Measurements from ENCODE around the gene BICRA. TPM values are rescaled to one million over a fixed set of nuclear protein-coding genes. Genes with fewer than 3 reads are reported as not detected.

BICRA gene
- total and polyA plus RNA-seq, 2 of the 4 experiments (the other 2 are of a cell fraction), result 1.8 to 3.5 TPM

GRCh38 chr19:47741544-47742140 is 132.7 kb downstream of the BICRA start:
- no peak overlapping the region for H2AFZ ChIP-seq (replicated peaks; ENCODE audit: low read length, poor library complexity)
- H2BK120ac ChIP-seq (ENCODE audit: low read depth, low read length), result peak overlapping the region; percentile 12; the same call in 1 of the 2 replicates
- 91% methylated on average over 9 of the region's 15 CpGs; no CpG with 5 or more reads in 1 of the 2 experiments for WGBS, 2 experiments (ENCODE audit: extremely low coverage in 2 of 2, insufficient read length in 1 of 2)
- H4K5ac ChIP-seq (ENCODE audit: low read depth, low read length), result no peak overlapping the region
- peak overlapping the region; percentile 62; the same call in 1 of the 3 replicates for H2BK15ac ChIP-seq (ENCODE audit: low read depth, low read length)
- peaks cover 15 to 64% of the 10 kb centered on the region in 2 experiments for H3K79me1 ChIP-seq (ENCODE audit: low read depth in 1 of 2, low read length in 2 of 2)
- intact Hi-C loops (cut with micrococcal nuclease) (no loop called here), dilution Hi-C loops (cut with HindIII; ENCODE audit: low sequenced_read_pairs, unreplicated experiment) (no loop called here), in situ Hi-C loops (cut with MboI; ENCODE audit: low sequenced_read_pairs) (no loop called here)
- H3K23ac ChIP-seq (ENCODE audit: low read depth, low read length), result no peak overlapping the region
- peaks cover 14% of the 10 kb centered on the region for H4K20me1 ChIP-seq (ENCODE audit: insufficient read depth, low read length)
- 0 out of 4 replicates have a peak overlapping the region, but pooled peaks of 1 of the 2 experiments have one; percentile 19 for H4K8ac ChIP-seq (ENCODE audit: low read depth in 2 of 2, low read length in 2 of 2)
- no peak overlapping the region for H3K4me2 ChIP-seq (ENCODE audit: low read depth, low read length)
- H3K4me1 ChIP-seq (ENCODE audit: control insufficient read depth, insufficient read depth, low read length), result peaks cover 13% of the 10 kb centered on the region
- DNase-seq (no peak), ATAC-seq (ENCODE audit: low read depth) (no peak)
- H3K36me3 ChIP-seq (ENCODE audit: control insufficient read depth, insufficient read depth, low read length), result peaks cover 48% of the 10 kb centered on the region
- no peak overlapping the region; the same call in 1 of the 2 replicates for H4K91ac ChIP-seq (ENCODE audit: insufficient read depth, low read depth, low read length)
- peaks cover 2% of the 10 kb centered on the region; the same call in 1 of the 2 replicates for H3K9me3 ChIP-seq (ENCODE audit: control insufficient read depth, insufficient read depth, low read length)
- CTCF ChIA-PET, result no interaction called here
- peak overlapping the region; percentile 65 for H2AK9ac ChIP-seq (replicated peaks; ENCODE audit: low read depth, low read length, poor library complexity)
- H3K56ac ChIP-seq (ENCODE audit: extremely low read depth, insufficient read depth, low read length), result no peak overlapping the region
- no peak overlapping the region for H3K14ac ChIP-seq (replicated peaks; ENCODE audit: low read depth, low read length)
- BruUV-seq (replicated peaks), result no TSS peak
- no peak overlapping the region for H3K9ac ChIP-seq (ENCODE audit: low read depth, low read length)
- no peak overlapping the region for H2BK20ac ChIP-seq (ENCODE audit: low read depth, low read length)
- no peak overlapping the region for H3K18ac ChIP-seq (ENCODE audit: low read depth, low read length)
- H3K27me3 ChIP-seq (ENCODE audit: control insufficient read depth, insufficient read depth, low read length), result no peaks in the 10 kb centered on the region
- peak overlapping the region; percentile 17 for H2AK5ac ChIP-seq (ENCODE audit: low read depth, low read length)
- 0 out of 2 replicates have a peak, but pooled peaks cover 4% of the 10 kb centered on the region for H3K9me1 ChIP-seq (ENCODE audit: insufficient read depth, low read length)
- TF ChIP-seq SMC3 (IDR thresholded peaks at IDR 0.05; ENCODE audit: low read depth, low read length) (no peak), MAFK (IDR thresholded peaks at IDR 0.05; ENCODE audit: low read depth, low read length) (no peak)
- POLR2A ChIA-PET (ENCODE audit: unreplicated experiment), result no interaction called here
- peak overlapping the region; percentile 19; the same call in 1 of the 2 replicates for H3K4ac ChIP-seq (ENCODE audit: low read depth, low read length)
- H3K27ac ChIP-seq (ENCODE audit: insufficient read depth, low read length), result peak overlapping the region; percentile 44
- H3K4me3 ChIP-seq (ENCODE audit: insufficient read depth, low read depth, low read length), result no peak overlapping the region
- peak overlapping the region; percentile 14 for H2BK5ac ChIP-seq (ENCODE audit: low read depth, low read length, poor library complexity, severe bottlenecking)
